Activated CD4-positive, CD25-positive, alpha-beta regulatory T cell treated with anti-CD3 and anti-CD28 coated beads, Interleukin-2, amount 50 U/mL, for 72 hours (primary cell): ENCODE results near the gene STARD10.

Experiments
- DNase-seq: peaks from one replicate; pipeline ENCODE4 v3.0.0; 2021

STARD10 gene

DNA sequence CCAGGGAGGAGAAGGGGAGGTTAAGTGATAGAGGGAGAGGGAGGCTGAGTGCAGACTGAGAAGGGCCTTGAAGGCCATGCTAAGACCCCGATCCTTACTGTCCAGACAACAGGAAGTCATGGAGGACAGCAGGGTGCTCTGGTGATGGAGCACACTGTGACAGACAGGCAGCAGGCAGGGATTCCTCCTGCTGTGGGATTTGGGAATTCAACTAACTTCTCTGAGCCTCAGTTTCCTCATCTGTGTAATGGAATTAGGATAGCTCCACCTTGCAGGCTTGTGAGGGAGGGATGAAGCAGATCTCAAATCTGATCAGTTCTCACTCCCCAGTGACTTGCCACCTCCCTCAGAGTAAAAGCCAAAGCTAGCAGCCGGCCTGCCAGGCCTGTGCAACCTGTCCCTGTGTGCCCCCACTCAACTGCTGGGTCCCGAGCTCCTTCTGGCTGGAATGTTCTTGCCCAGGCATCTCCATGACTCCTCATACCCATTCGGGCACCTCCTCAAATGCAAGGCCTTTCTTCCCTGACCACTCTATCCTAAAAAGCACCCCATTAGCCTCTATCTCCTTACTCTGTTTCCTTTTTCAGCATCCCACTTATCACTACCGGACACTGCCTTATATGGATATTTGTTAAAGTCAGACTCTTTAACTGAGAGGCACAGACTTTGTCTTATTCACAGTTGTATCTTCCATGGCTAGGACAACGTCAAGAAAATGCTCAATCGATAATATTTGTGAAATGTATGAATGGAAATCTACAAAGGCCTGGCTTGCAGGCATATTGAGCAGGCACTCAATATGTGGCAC, 51.1 kb downstream of the STARD10 start:
- no peak for DNase-seq

DNA sequence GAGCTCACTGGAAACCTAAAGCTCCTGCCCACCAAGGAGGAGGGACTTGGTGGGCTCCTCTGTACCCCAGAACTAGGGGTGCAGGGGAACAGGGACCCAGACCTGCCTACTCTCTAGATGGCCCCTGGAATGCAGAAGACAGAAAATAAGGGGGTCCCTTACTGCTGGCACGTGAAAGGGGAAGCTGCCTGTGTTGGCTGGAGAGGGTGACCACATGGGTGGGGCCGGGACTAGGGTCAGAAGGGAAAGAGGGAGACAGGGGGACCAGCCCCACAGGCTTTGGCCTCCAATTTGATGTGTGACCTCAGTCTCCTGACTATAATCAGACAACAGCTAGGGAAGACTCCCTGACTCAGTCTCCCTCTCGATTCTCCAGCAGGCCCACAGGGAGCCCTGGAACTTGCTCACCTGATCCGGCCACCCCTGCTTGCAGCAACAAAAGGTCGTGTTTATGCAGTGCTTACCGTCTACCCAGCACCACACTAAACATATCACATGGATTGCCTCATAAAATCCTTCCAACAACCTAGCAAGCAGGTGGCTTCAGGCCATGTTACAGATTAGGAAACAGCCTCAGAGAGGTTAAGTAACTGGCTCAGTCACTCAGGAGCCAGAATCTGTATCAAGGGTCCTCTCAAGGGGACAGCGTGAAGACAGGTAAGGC, 51.9 kb downstream of the STARD10 start:
- no peak for DNase-seq

DNA sequence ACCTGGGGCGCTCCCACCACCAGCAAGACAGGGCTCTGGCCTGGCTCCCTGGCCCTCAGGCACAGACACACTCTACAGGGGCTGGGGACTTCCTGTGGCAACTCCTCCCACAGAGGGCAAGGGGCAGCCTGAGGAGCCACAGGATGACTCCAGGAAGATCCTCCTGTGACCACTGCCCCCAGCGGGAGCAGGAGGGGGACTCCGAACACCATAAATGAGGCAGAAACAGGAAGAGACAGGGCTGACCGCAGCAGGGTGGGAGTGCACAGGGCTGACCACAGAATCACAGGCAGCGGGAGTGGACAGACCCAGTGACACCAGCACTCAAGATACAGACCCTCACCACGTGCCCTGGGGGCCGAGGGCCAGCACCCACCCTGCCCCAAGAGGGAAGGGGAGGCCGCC, 52.4 kb downstream of the STARD10 start:
- DNase-seq: no peak

DNA sequence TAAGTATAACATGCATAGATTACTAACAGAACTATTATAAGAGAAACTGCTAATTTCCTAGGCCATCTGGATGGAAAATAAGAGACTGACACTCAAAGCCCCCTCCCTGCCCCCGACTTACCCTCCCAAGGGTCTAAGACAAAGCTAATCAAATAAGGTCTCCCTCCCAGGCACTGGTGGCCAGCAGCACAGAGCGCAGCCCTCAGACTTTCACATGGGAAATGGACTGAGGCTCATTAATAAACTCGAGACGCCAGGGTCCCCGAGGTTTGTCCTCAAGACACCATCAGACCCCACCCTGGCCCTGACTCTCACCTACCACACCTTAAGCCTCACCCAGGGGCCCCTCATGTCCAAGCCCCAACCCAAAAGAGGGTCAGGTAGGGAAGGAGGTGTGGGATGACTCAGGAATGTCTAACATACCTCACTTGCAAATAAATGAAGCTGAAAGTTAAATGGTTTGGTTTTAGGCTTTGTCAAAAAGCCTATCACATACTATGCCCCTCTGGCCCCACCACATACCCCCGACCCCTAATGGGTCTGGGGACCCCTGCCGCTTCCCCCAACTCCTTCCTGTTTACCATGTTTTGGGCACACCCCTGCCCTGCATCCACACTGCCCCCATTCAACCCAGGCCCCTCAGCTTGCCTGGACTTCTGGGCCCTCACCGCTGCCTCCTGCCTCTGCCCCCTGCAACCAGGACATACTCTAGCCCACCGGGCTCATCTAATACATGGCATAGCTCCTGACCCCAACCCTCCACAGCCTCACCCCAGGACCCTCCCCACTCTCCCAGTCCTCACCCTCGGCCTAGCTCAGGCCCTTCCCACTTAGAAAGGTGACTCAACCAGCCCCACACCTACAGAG, 53.1 kb downstream of the STARD10 start:
- DNase-seq: no peak

DNA sequence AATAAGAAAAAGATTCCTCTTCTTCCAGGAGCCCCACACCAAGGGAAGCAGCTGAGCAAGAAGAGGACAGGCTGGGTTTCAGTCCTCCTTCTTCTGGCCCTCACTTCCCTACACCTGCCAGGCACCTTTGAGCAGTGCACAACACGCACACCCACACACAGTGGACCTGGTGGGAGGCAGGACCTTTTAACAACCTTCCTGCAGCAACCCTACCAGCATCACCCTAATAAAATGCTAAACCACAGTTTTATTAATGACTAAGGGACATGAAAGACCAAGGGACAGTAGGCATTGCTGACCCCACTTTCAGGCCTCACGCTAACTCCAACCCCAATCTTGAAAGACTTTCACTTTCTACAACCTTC, 53.8 kb downstream of the STARD10 start:
- DNase-seq: no peak

DNA sequence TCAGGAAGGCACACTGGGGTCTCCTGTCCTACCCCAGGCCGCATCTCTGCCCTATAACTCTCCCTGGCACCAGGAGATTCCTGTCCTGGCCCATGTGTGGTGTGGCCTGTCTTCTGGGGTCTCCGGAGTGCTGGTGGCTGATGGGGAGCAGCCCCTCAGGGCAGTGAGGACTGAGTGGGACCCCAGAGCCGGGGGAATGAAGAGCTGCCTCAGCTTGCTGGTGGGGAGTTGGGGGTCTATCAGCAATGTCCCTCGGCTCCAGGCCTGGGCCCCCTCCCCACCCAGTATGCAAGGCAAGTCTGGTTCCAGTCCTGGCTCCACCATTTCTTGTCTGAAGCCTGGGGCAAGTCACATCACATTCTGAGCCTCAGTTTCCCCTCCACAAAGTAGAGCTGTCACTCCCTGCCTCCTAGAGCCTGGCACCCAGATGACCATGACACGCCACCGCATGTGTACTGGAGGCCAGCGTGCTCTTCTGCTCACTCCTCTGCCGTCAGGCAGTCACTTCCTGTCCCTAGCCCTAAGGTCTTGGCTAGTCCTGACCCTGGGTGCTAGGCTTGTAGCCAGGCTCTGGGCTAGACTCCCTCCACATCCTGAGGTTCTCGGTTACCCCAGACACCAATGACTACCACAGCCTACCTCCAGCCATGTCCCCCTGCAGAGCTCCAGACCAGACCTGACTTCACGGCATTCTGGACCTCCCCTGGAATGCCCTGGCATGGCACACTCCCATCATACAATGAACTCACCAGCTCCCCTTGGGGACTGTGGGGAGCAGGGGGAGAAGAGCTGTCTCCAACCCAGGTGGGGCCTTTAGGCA, 54.4 kb downstream of the STARD10 start:
- DNase-seq: no peak

DNA sequence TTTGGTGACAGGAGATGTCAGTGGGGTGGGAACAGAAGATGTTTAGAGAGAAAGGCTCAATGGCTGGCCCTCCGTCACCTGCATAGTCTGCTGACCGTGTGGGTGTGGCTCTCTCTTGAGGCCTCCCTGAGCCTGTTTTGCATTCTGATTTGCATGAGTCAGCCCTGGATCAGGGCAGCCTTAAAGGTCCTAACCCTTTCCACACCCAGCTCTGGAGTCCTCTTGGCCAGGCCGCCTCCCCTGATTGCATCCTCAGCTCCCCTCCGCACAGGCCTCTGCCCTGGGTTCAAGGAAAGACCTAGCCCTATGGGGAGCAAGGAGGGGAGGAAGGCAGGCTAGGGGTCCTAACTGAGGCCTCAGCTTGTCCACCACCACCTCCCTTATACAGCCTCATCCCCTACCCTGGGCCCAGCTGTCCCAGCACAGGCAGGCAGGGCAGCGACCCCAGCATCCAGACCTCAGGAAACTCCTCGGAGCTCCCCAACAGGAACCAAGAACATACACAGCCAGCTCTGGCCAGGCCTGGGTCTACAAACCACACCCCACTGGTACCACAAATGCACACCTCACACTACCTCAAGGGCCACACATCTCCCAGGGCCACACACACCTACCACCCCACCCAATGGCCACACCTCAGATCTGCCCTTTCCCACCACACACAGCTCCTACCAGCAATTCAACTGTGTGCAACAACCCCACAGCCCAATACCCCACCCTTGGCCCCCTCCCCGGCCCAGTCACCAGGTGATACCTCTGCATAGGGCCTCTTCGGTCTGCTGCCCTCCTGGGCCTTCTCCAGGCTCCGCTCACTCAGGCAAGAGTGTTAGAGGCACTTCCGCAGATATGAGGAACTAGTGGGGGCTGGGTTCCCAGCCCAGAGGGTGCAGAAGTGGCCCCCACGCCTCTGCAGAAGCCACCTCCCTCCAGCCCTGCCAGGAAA, 55.4 kb downstream of the STARD10 start:
- DNase-seq: no peak

DNA sequence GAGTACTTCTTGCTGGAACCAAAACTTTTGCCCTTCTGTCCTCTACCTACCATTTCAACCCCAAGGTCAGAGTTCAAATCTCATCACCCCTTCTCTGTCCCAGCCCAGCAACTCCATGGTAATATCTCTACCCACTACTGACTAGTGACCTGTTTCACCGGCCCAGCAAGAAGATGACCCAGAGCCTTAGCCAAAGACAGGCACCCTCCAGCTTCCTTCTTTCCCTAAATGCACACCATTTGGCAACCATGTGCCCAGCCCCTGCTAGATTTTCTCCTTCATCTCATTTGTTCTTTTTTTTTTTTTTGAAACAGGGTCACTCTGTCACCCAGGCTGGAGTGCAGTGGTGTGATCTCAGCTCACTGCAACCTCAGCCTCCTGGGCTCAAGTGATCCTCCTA, 56.5 kb downstream of the STARD10 start:
- no peak for DNase-seq

DNA sequence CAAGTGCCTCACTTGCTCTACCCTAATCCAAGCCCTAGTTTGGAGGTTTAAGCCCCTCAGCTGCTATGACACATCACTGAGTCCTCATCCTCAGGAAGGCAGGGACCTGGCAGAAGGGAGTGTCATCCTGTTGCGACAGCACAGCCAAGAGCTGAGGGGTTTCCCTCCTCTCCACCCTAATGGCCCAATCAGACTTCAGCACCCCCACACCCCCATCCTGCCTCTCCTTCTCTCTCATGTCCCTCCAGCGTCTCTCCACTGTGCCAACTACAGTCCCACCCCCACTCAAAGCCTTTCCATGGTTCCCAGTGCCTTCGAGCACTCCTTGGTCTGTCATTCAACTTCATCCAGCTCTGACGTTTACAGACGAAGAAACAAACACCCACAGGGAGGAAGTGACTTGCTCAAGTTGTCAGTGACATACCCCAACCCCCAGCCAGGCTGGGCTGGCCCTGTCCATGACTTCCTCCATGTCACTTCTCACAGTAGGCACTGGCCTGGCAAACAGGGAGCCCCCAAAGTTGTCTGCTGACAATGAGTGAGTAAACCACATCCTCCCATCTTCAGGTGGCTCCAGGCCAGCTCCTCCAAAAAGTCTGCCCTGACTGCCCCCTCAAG, 57.3 kb downstream of the STARD10 start:
- DNase-seq: peak; percentile 53

DNA sequence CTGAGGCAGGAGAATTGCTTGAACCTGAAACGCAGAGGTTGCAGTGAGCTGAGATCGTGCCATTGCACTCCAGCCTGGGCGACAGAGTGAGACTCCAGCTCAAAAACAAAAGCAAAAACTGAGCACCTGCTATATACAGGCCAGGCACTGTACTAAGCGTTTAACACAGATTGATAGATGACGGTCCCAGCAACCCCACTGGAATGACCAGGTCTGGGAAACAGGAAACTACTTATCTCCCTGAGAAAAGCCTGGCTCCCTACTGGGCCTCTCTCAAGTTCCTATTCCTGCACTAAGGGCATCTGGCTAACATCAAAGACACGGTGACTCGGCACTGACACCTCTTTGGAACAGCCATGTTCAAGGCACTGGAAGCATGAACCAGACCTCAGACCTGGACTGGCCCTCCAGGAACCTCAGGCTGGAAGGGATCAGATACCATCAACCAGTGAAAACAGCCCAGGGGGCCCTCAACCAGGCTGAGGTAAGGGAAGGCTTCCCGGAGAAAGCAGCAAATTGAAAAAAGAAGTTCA, 58.3 kb downstream of the STARD10 start:
- no peak for DNase-seq

DNA sequence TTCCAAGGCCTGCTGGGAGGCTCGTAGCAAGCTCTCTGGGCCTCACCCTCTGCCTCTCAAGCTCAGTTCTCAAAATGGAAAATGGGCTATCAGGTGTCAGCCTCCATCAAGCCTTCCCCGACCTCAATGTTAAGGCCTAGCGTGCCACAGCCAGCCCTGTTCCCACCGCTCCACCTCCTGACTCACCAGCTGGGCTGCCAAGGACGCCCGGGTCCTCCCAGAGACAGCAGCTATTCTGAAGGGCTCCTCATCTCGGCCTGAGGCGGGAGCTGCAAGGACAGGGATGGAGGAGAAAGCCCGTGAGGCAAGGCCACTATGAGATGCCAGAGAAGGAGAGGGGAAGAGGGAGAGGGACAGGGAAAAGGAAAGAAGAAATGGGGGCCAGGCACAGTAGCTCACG, 61.5 kb downstream of the STARD10 start:
- no peak for DNase-seq

DNA sequence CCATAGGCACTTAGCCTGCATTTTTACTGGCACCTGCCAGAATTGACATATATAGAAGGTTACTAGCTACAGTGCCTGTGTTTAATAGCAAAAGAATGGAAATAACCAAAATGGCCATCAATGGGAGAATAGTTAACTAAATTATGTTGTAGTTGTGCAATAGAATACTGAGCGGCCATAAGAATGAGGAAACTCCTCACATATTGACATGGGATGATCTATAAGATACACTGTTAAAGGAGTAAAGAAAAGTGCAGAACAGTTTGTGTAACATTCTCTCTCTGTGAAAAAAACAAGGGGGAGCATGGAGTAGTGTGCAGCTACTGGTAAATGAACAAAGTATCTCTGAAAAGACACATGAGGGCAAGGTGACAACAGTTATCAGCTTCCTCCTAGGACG, 63.1 kb downstream of the STARD10 start:
- no peak for DNase-seq

DNA sequence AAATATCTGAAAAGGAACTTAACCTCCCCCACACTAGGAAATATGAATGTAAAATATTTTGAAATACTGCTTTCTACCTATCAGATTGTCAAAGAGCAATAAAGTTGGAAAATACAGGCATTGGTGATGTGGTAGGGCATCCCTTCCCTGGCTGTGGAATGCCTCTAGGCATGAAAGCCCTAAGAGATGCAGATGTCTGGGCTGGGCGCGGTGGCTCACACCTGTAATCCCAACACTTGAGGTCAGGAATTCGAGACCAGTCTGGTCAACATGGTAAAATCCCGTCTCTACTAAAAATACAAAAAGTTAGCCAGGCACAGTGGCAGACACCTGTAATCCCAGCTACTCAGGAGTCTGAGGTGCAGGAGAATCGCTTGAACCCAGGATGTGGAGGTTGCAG, 63.6 kb downstream of the STARD10 start:
- no peak for DNase-seq

DNA sequence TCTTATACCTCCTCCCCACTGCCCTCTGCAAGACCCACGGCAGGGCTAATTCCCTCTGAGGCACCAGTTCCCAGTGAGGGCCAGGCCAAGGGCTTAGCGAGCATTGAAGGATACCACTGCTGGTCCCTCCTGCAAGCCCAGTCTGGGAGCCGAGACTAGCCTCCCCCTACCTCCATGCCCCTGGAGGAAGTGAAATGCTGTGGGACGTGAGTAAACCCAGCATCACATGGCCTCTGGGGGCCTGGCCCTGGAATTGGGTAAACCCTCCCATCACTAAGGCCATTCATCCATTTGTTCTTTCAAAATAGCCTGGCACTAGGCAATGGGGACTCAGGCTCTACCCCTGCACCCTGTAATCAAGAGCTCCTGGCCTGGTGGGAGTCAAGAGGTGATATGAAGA, 66.3 kb downstream of the STARD10 start:
- DNase-seq: no peak

DNA sequence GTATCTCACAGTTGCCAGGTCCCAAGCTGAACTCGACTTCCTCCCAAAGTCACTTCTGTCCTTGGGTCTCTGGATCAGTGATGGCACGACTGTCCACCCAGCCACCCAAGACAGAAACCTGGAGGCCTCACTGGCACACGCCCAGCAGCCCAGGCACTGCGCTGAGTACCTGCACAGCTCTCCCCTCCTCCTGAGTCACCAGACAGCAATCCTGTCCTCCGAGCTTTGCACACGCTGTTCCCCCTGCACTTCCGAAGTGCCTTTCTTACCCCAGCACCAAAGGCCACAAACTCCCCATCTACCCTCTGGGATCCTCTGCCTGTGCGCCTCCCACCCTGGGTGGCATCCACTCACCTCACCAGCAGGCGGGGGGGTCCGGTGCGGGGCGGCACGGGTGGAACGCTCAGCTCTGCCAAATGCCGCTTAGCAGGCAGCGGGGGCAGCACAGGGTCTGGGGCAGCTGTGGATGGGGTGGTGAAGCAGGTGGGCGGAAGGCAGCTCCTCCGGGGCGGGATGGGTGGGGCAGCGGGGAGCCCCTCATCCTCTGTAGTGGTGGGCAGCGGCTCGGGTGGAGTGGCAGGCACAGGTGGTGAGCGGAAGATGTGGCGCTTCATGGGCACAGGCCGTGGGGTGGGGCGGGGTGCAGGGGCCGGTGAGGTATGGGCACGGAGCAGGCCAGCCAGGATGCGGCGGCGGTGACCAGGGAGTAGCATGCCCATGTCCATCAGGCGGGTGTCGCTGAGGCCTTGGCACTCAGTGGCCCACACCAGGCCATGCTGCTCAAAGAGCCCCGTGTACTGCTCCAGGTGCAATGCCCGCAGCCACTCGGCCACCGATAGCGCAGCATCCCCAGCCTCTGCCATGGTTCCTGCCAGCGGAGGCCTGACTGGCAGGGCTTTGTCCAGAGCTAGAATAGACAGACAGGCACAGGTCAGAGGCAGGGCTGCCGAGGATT, 67.3 kb downstream of the STARD10 start:
- no peak for DNase-seq

DNA sequence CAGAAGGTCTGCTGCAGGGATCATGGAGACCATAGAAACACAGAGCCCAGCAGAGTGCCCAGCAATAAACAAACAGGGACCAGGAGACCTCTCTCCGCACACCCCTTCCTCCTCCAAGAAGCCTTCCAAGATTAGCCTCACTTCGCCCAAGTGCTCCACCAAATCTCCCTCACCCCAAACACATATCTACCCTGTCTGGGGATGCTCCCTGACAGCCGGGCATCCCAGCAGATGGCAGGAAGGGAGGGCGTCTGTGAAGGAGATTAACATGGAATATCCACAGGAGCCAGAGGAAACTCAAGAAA, 68.2 kb downstream of the STARD10 start:
- no peak for DNase-seq

DNA sequence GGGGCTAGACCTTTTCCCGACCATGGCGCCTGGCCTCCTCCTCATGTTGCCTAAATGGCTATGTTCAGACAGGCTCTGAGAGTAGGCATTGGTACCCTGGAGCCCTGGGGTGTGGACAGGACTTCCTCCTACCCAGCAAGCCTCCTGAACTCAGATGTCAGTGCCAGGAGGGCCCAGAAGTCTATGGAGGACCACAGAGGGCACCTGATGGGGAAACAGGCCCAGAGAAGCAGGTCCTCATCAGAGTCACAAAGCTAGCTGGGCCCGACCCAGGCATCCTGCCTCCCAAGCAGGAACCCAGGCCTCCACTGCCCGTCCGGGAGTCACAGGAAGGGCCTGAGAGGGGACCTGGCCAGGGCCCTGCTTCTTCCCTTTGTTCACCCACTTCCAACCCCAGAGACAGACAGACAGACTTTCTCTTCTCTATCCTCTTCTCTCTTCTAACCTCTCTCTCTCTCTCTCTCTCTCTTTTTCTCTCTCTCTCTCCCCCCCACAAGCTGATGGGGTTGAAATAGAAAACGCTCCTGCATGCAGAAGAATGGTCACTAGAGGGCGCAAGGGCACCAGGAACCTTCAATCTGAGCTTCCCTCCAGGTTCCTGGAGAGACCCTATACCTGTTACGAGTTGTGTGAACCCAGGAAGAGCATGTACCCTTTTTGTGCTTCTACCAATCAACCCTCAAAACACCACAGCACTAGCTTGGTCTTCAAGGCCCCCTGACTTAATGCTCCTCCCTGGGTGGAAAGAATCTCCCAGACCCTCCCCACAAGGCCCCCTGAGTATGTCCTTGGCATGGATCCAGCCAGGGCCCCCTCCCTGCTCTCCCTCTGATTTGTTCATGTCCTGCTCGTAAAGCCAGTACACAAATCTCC, 68.8 kb downstream of the STARD10 start:
- peak; percentile 68 for DNase-seq

DNA sequence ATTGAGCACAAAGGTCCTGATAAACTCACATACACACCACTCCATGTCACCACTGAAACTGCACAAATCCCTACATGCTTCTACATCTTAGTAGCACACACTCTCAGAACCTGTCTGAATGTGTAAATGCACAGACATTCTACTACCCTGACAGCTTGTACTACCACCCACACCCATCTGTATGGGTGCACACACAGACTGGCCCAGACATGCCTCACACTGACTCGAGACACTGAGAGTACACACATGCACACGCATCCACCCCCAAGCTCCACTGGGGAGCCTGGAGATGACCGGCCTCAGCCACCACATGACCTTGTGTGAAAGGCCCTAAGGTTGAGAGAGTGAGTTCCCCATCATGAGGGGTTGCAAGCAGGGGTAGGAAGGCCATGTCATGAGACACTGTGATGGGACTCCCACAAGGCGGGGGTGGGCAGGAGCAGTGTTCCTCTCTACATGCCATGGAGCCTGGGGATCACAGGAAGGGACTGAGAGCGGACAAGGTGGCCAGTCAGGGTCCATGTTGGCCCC, 69.8 kb downstream of the STARD10 start:
- DNase-seq: no peak

DNA sequence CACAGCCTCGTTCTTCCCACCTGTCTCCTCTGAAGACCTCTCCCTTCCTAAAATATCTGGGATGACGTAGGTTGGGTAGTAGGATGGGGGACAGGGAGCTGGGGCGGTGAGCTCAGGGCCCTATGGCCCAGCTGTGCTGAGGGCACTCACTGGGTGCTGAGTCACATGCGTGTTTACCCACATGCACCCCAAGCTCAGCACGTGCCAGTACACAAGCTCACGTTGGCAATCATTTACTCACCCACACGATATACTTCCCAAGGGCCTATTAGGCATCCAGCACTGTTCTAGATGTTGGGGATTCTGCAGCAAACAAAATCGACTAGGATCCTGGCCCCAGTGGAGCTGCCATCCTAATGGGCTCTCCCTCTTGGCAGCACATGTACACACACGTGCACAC, 70.3 kb downstream of the STARD10 start:
- DNase-seq: no peak
